Measurements from ENCODE around the gene ALPI. TPM values are rescaled to one million over a fixed set of nuclear protein-coding genes. Genes with fewer than 3 reads are reported as not detected.

ALPI gene
- total RNA-seq, 1 experiment from 2014 or later, result not detected

DNA sequence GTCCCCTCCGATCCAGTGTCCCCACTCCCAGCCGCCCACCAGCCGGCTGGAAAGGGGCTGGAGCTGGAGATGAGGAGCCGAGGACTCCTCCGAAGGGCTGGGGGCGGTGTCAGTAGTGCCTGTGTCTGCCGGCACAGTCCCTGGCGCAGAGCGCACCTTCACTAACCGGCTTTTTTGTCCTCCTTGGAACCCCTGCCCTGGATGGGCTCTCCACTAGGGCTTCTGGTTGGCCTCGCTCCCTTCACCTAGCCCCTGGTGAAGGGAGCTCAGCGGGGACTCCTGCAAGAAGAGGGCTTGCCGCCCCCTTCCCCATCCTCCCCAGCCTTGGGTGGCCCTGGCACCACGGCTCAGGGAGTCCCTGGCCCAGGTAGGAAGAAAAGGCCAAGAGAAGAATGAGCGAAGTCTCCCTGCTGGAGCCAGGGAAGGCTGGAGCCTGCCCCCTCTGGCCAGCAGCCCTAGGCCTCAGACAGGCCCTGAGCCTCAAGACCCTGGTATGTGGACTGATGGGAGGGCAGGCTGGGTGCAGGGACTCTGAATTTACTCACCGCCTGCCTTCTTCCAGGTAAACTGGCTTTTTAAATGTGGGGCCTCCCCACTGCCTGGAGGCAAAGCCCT is 32.3 kb downstream of the ALPI start:
- H3K9me3 ChIP-seq (ENCODE audit: control insufficient read depth, insufficient read depth, low read depth, low read length), result no peaks in the 10 kb centered on the region
- no peak overlapping the region for H3K4me3 ChIP-seq (ENCODE audit: low read depth in 2 of 2, low read length in 2 of 2)
- H3K27me3 ChIP-seq (ENCODE audit: control insufficient read depth, insufficient read depth, low read length), result no peaks in the 10 kb centered on the region; the same call in 1 of the 2 replicates
- intact Hi-C loops (cut with micrococcal nuclease; ENCODE audit: unreplicated experiment), result no loop called here
- TF ChIP-seq POLR2AphosphoS5 (IDR thresholded peaks at IDR 0.05; ENCODE audit: low read depth, low read length) (no peak), SIN3A (IDR thresholded peaks at IDR 0.05; ENCODE audit: borderline replicate concordance, insufficient read depth, low read depth, low read length) (no peak)
- H3K4me1 ChIP-seq (ENCODE audit: control insufficient read depth, insufficient read depth, low read length), result no peaks in the 10 kb centered on the region
- H3K36me3 ChIP-seq (ENCODE audit: control insufficient read depth, insufficient read depth, low read length), result no peaks in the 10 kb centered on the region
- ATAC-seq, result peak; percentile 64
- in situ Hi-C loops (cut with HindIII; ENCODE audit: low pct_unique_long_range_greater_than_20kb, low sequenced_read_pairs), result no loop called here
- CTCF ChIA-PET, result interaction anchor here (0.5 kb wide), 1 partner anchor 44 kb away, joined by 8 read pairs; no protein-coding TSS in a partner anchor
- H3K27ac ChIP-seq (ENCODE audit: low read length), result no peak overlapping the region
- DNase-seq (ENCODE audit: low read depth, low spot score), result no peak
- POLR2A ChIA-PET, result no interaction called here
- BruUV-seq (replicated peaks), result no TSS peak

- H3K4me3 ChIP-seq (ENCODE audit: low read depth in 2 of 2, low read length in 2 of 2), result no peak overlapping the region
- ChIA-PET POLR2A (no interaction called here), CTCF (interaction anchor here (0.5 to 0.7 kb wide), 2 partner anchors 42 to 43 kb away, joined by 8 to 10 read pairs; no protein-coding TSS in a partner anchor)
- no peak for TF ChIP-seq CTCF (IDR thresholded peaks at IDR 0.05)
- TF ChIP-seq, protein P1, sequence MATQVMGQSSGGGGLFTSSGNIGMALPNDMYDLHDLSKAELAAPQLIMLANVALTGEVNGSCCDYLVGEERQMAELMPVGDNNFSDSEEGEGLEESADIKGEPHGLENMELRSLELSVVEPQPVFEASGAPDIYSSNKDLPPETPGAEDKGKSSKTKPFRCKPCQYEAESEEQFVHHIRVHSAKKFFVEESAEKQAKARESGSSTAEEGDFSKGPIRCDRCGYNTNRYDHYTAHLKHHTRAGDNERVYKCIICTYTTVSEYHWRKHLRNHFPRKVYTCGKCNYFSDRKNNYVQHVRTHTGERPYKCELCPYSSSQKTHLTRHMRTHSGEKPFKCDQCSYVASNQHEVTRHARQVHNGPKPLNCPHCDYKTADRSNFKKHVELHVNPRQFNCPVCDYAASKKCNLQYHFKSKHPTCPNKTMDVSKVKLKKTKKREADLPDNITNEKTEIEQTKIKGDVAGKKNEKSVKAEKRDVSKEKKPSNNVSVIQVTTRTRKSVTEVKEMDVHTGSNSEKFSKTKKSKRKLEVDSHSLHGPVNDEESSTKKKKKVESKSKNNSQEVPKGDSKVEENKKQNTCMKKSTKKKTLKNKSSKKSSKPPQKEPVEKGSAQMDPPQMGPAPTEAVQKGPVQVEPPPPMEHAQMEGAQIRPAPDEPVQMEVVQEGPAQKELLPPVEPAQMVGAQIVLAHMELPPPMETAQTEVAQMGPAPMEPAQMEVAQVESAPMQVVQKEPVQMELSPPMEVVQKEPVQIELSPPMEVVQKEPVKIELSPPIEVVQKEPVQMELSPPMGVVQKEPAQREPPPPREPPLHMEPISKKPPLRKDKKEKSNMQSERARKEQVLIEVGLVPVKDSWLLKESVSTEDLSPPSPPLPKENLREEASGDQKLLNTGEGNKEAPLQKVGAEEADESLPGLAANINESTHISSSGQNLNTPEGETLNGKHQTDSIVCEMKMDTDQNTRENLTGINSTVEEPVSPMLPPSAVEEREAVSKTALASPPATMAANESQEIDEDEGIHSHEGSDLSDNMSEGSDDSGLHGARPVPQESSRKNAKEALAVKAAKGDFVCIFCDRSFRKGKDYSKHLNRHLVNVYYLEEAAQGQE (IDR thresholded peaks at IDR 0.05; ENCODE audit: insufficient read depth in 1 of 2, low read depth in 2 of 2, low read length in 1 of 2), result no peak
- intact Hi-C loops (cut with micrococcal nuclease; ENCODE audit: unreplicated experiment), result no loop called here
- no peaks in the 10 kb centered on the region for H3K4me1 ChIP-seq (ENCODE audit: control insufficient read depth, insufficient read depth, low read length)
- DNase-seq (ENCODE audit: low read depth, low spot score) (no peak), ATAC-seq (0 out of 2 replicates have a peak, but pooled peaks have one; percentile 5)
- in situ Hi-C loops (cut with HindIII; ENCODE audit: low pct_unique_long_range_greater_than_20kb, low sequenced_read_pairs), result no loop called here
- BruUV-seq (replicated peaks), result no TSS peak
- H3K27me3 ChIP-seq (ENCODE audit: control insufficient read depth, insufficient read depth, low read length), result no peaks in the 10 kb centered on the region; the same call in 1 of the 2 replicates
- no peaks in the 10 kb centered on the region for H3K36me3 ChIP-seq (ENCODE audit: control insufficient read depth, insufficient read depth, low read length)
- no peak overlapping the region for H3K27ac ChIP-seq (ENCODE audit: low read length)
- H3K9me3 ChIP-seq (ENCODE audit: control insufficient read depth, insufficient read depth, low read depth, low read length), result no peaks in the 10 kb centered on the region
Observed at GRCh38 chr2:232488721-232489300, 32.9 kb downstream of the ALPI start.

DNA sequence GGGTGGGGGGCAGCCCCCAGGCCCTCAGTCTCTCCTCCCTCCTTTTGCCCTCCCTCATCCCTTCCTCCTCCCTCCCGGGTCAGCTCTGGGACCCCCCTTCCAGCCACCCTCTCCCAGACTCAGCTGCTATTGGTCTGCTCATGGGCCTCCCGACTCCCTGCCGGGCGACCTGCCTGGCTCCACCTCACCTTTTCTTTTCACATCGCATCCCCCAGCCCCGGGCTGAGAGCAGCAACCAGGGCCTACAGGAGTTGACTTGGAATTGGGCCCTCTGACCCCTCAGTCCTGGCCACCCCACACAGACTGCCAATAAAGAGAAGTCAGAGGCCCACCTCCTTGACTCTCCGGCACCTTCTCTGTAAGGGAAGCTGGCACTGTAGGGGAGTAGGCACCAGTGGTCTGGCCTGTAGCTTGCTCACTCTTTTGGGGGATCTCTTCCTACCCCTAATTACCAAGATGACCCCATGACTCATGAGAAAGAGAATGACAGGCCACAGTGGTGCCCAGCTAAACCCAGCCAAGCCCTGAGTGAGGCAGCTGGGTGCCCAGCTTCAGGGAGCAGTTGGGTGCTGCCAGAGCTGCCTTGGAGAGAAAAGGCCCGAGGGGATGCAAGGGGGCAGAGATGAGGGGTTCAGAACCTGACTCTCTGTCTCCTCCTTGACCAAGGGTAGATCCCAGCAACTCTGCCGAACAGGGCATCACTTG is 33.7 kb downstream of the ALPI start:
- no peaks in the 10 kb centered on the region; the same call in 1 of the 2 replicates for H3K27me3 ChIP-seq (ENCODE audit: control insufficient read depth, insufficient read depth, low read length)

More for the DNA sequence above, 33.7 kb downstream of the ALPI start:
- ATAC-seq (no peak), DNase-seq (ENCODE audit: low read depth, low spot score) (no peak)
- no TSS peak for BruUV-seq (replicated peaks)
- intact Hi-C loops (cut with micrococcal nuclease; ENCODE audit: unreplicated experiment) (no loop called here), in situ Hi-C loops (cut with HindIII; ENCODE audit: low pct_unique_long_range_greater_than_20kb, low sequenced_read_pairs) (no loop called here)
- no peak for TF ChIP-seq SIN3A (IDR thresholded peaks at IDR 0.05; ENCODE audit: borderline replicate concordance, insufficient read depth, low read depth, low read length)
- TF ChIP-seq POLR2AphosphoS5 (IDR thresholded peaks at IDR 0.05; ENCODE audit: low read depth, low read length), result no peak
- TF ChIP-seq TCF7L2 (IDR thresholded peaks at IDR 0.05; ENCODE audit: low read depth, low read length), result no peak
- TF ChIP-seq, protein P1 (IDR thresholded peaks at IDR 0.05; ENCODE audit: insufficient read depth in 1 of 2, low read depth in 2 of 2, low read length in 1 of 2), result no peak
- TF ChIP-seq CTCF (IDR thresholded peaks at IDR 0.05), result no peak
- CTCF ChIA-PET, result interaction anchor here (0.7 kb wide), 1 partner anchor 43 kb away, joined by 10 read pairs; no protein-coding TSS in a partner anchor
- POLR2A ChIA-PET, result no interaction called here
- no peaks in the 10 kb centered on the region for H3K4me1 ChIP-seq (ENCODE audit: control insufficient read depth, insufficient read depth, low read length)
- no peak overlapping the region for H3K4me3 ChIP-seq (ENCODE audit: low read depth in 2 of 2, low read length in 2 of 2)
- no peaks in the 10 kb centered on the region for H3K9me3 ChIP-seq (ENCODE audit: control insufficient read depth, insufficient read depth, low read depth, low read length)
- no peak overlapping the region for H3K27ac ChIP-seq (ENCODE audit: low read length)
- no peaks in the 10 kb centered on the region for H3K36me3 ChIP-seq (ENCODE audit: control insufficient read depth, insufficient read depth, low read length)
